ENCODE results near the gene TMEM151A.

The TMEM151A gene

DNA sequence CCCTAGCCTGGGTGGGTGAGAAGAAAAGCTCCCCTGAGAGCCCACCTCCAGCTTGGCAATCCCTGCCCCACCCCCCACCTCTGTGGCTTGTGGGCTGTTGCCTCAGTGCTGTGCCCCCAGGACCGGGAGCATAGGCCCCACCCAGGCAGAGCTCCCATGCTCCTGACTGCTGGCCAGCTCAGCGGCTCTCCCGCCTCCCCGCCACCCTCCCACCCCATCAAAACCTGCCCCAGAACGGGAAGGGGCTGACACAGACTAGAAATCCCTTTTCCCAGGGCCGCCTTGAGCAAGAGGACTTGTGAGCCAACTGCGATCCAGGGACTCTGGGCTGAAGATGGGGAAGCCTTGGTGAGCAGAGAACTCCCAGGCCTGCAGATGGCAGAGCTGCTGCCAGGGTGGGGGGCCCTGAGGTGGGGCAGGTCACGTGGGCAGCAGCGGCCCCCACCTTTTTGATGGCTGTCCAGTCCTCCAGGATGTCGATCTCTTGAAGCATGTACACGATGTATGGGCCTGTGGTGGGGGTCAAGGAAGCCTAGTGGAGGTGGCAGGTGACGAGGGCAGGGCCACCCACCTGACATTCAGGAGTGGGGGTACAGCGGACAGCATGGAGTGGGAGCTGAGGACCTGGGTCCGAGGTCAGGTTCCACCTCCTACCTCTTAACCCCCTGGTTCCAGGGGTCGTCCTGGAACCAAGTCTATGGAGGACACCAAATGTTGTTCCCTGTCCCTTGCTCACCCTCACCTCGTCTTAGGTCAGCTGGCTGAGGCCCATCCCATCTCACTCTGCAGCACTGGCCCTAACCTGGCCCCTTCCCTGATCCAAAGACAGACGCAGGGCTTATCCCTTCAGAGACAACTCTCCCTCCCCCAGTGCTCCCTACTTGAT, 46.8 kb downstream of the TMEM151A start:
- no peak for DNase-seq (ENCODE audit: low spot score)

DNA sequence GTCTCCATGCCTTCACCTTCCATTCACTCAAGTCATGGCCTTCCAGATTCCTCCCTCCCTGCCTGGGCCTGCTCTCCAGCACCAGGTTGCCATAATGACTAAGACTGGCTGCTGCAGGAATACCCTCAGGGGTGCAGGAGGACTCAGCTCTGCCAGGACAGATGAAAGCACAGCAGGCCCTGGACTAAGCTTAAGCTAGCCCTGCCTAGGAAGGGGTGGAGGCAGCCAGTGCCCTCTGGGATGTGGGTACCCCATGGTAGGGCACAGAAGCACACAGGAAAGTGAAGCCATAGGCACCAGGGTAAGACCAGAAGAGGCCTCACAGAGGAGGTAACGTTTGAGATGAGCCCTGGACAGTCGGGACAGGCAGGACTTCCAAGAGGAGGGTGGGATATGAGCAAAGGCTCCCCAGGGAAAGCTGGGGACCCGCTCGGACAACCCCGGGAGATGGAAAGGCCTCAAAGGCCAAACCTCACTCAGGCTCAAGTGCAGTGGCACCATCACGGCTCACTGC, 47.5 kb downstream of the TMEM151A start:
- DNase-seq (ENCODE audit: low spot score), result no peak

DNA sequence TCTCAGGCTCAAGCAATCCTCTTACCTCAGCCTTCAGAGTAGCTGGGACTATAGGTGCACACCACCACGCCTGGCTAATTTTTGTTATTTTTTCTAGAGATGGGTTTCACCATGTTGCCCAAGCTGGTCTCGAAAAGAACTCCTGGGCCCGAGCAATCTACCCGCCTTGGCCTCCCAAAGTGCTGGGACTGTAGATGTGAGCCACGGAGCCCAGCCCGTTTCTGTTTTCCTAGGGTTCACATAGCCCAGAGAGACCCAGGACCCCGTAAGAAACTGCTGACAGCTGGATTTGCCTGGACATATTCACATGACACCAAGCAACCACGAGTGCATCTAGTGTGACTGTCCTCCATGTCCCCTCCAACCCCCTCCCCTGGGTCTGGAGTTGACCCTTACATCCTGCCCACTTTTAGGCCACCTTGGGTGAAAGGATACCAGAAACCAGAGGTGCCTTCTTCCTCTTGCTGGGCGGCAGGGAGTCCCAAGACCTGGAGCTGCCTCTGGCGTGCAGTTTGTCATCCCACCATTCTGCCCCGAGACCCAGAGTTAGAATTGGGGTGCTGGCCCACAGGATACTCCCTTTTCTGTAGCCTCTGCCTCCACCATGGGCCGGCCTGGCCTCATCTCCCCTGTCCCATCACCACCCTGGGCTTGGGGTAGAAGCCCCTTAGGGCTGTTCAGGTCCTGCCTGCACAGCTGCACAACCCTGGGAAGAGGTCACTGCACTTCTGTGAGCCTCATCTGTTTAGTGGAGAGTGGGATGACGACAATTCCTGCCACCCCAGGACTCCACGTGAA, 48.2 kb downstream of the TMEM151A start:
- no peak for DNase-seq (ENCODE audit: low spot score)

DNA sequence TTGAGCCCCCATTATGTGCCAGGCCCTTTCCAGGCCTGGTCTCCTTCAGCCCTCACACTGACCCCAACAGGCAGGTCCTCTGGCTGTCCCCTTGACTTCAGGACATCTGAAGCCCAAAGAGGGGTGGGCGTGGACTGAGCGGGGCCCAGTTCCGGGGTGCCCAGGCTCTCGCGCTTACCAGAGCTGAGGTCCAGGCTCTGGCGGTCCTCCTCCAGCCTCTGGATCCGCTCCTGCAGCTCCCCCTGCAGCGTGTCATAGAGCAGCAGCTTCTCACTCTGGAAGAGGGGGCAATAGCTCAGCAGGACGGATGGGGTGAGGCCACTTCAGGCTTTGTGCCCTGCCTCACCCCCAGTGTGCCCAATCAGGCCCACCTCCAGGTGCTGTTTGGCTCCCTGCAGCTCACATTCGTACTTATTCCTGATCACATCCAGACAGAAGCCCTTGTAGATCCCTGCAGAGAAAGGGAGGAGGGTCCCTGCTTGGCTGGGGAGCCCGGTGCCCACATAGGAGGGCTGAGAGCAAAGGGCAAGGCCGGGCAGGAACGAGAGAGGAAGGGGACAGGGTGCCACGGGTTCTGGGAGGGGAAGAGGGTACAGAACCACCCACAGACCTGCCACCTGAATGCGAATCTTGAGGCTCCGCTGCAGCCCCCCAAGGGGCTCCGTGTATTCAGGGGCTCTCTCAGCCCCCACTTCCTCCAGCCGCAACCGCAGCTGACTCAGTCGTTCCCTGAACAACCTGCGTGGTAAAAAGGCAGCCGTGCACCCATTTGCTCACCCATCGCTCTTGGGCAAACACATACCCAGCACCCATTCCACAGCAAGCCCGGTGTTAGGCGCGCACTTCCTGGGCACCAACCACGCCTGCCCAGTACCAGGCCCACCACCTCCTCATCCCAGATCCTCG, 49.2 kb downstream of the TMEM151A start:
- DNase-seq (ENCODE audit: low spot score), result no peak

DNA sequence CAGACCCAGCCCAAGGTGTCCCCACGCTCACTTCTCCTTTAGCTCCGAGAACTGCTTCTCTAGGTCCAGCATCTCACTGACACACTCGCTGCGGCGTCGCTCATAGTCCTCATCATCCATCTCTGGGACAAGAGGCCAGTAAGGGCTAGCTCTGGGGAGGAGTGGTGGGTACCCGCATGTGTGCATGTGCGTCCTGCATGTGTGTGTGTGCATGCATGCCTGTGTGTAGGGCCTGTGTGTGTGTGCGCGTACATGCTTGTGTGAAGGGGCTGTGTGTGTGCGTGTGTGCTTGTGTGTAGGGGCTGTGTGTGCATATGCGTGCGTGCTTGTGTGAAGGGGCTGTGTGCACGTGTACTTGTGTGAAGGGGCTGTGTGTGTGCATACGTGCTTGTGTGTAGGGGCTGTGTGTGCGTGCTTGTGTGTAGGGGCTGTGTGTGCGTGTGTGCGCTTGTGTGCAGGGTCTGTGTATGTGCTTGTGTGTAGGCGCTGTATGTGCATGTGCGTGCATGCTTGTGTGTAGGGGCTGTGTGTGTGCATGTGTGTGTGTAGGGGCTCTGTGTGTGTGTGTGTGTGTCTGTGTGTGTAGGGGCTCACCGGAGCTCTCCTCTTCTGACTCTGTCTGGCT, 49.9 kb downstream of the TMEM151A start:
- DNase-seq (ENCODE audit: low spot score), result no peak

DNA sequence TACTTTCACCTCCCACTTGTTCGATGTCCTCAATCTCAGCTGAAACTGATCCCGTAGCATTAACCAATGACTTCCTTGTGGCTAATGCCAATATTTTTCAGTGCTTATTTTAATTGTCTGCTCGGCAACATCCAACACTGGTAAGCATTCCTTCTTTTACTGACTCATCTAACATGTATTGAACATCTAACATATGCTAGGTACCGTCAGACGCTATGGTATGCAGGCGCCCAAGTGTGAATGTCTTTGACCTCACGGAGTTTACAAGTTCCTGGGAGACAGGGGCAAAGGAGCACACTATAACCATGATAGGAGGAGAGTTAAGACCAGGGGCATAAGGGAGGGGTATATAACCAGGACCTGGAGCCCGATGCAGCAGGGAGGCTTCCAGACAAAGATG, 51.5 kb downstream of the TMEM151A start:
- no peak for DNase-seq (ENCODE audit: low spot score)

DNA sequence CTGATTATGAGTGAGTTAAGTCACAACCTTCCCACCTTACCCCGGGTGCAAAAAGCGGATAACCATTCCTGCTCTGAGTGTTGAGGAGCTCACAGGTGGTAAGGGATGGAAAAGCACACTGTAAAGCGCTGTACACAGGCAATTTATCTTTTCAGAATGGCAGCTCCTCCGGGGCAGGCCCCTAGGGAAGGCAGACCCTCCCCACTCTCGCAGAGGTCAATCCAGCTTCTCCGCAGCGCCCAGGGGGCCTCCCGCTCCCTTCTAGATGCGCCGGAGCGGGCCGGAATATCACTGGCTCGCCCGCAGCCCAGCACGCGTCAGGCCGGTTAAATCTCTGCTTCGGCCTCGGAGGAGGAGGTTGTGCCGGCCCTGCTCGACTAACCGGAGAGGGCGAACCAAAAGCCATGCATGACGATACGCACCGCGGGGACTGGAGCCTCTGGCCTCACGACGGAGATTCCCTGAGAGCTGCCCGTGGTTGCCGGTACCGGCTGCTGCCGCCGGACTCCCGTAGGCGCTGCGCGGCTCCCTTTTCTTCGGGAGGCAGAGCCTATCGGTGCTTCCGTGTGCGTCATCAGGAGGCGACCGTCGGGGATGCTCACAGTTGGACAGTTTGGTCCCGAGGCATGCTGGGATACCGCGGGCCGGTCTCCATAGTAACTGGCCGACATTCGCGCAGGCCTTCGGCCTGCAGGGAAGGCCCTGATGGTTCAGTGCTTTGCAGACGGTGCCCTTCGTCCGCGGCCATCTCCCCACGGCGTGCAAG, 53.0 kb downstream of the TMEM151A start, which contains the start of gene BRMS1:
Gene BRMS1, minus strand, starts transcription at position 555 of the 766 bp plus-strand sequence. CDS start 2,870 bp downstream, outside the sequence.
- peak; percentile 93 for DNase-seq (ENCODE audit: low spot score)

DNA sequence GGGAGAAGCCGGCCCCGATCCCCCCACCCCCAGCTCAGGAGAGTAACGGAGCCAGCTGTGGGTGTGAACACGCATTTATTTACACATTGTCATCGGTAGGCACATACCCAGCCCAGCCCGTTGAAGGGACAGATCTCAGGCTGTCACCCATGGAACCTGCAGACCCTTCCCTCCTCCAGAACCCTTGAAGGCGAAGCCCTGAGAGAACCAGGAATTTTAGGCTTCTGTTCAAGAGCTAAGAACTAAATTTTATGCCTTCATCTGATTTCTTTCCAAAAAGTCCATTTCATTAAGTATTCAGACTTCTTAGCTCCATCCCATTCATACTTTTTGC, 53.6 kb downstream of the TMEM151A start:
- no peak for DNase-seq (ENCODE audit: low spot score)
